ENCODE data around the gene C16orf78. TPM values are rescaled to one million over a fixed set of nuclear protein-coding genes. Genes with fewer than 3 reads are reported as not detected.

Gene C16orf78
- total RNA-seq, 1 donor from 2014 or later, result not detected

GRCh38 chr16:49407873-49408550 is 34.4 kb downstream of the C16orf78 start:
- no peaks in the 10 kb centered on the region for H3K27me3 ChIP-seq
- peak in 1 of 2 donors; percentile 95 for DNase-seq (ENCODE audit: extremely low spot score in 2 of 2)
- no peaks in the 10 kb centered on the region for H3K36me3 ChIP-seq
- H3K4me1 ChIP-seq, result no peaks in the 10 kb centered on the region
- no peak overlapping the region for H3K4me3 ChIP-seq
- intact Hi-C loops (cut with DNase I), result no loop called here
- H3K27ac ChIP-seq, result no peak overlapping the region
- TF ChIP-seq CTCF (IDR thresholded peaks at IDR 0.05) (peak; percentile 59 to 89 (median 79)), POLR2AphosphoS5 (IDR thresholded peaks at IDR 0.05; ENCODE audit: insufficient read depth in 1 of 2, low read depth in 1 of 2) (peak; percentile 26 to 29), POLR2A (IDR thresholded peaks at IDR 0.05) (no peak)
- no peaks in the 10 kb centered on the region for H3K9me3 ChIP-seq

- DNase-seq (ENCODE audit: extremely low spot score in 2 of 2), result peak in 1 of 2 donors; percentile 72
- no peak overlapping the region for H3K27ac ChIP-seq
- no peaks in the 10 kb centered on the region for H3K36me3 ChIP-seq
- H3K4me3 ChIP-seq, result no peak overlapping the region
- intact Hi-C loops (cut with DNase I), result no loop called here
- no peaks in the 10 kb centered on the region for H3K27me3 ChIP-seq
- TF ChIP-seq POLR2A (IDR thresholded peaks at IDR 0.05) (no peak), POLR2AphosphoS5 (IDR thresholded peaks at IDR 0.05; ENCODE audit: insufficient read depth in 1 of 2, low read depth in 1 of 2) (no peak), CTCF (IDR thresholded peaks at IDR 0.05) (no peak)
- no peaks in the 10 kb centered on the region for H3K4me1 ChIP-seq
- H3K9me3 ChIP-seq, result no peaks in the 10 kb centered on the region
Observed at GRCh38 chr16:49409121-49409520, 35.5 kb downstream of the C16orf78 start.

GRCh38 chr16:49410226-49410625 is 36.6 kb downstream of the C16orf78 start:
- no peak overlapping the region for H3K27ac ChIP-seq
- no peaks in the 10 kb centered on the region for H3K4me1 ChIP-seq
- H3K36me3 ChIP-seq, result no peaks in the 10 kb centered on the region
- no peaks in the 10 kb centered on the region for H3K27me3 ChIP-seq
- no peak overlapping the region for H3K4me3 ChIP-seq
- intact Hi-C loops (cut with DNase I), result no loop called here
- H3K9me3 ChIP-seq, result no peaks in the 10 kb centered on the region
- no peak for TF ChIP-seq POLR2A (IDR thresholded peaks at IDR 0.05)
- TF ChIP-seq POLR2AphosphoS5 (IDR thresholded peaks at IDR 0.05; ENCODE audit: insufficient read depth in 1 of 2, low read depth in 1 of 2), result no peak
- TF ChIP-seq CTCF (IDR thresholded peaks at IDR 0.05), result no peak
- DNase-seq (ENCODE audit: extremely low spot score in 2 of 2), result peak in 1 of 2 donors; percentile 67

- no peak overlapping the region for H3K4me3 ChIP-seq
- no peak overlapping the region for H3K27ac ChIP-seq
- intact Hi-C loops (cut with DNase I), result no loop called here
- TF ChIP-seq CTCF (IDR thresholded peaks at IDR 0.05) (no peak), POLR2AphosphoS5 (IDR thresholded peaks at IDR 0.05; ENCODE audit: insufficient read depth in 1 of 2, low read depth in 1 of 2) (no peak), POLR2A (IDR thresholded peaks at IDR 0.05) (no peak)
- H3K9me3 ChIP-seq, result no peaks in the 10 kb centered on the region
- H3K4me1 ChIP-seq, result no peaks in the 10 kb centered on the region
- no peaks in the 10 kb centered on the region for H3K27me3 ChIP-seq
- no peaks in the 10 kb centered on the region for H3K36me3 ChIP-seq
- DNase-seq (ENCODE audit: extremely low spot score in 2 of 2), result no peak
Observed at GRCh38 chr16:49411121-49411970, 37.7 kb downstream of the C16orf78 start.

Data from vagina (tissue), 2 donors.